Epithelial cell of umbilical artery (primary cell): ENCODE data around the gene ZSCAN12. TPM values are rescaled to one million over a fixed set of nuclear protein-coding genes. Genes with fewer than 3 reads are reported as not detected.

Experiments
- total RNA-seq: library from RNA; depleted of rRNA; stranded (reverse); fragments of >200 nt; gene quantifications from 2 replicates; pipeline ENCODE4 v1.2.3, GENCODE V29; 2014

Gene ZSCAN12
- 5.2 and 6.8 TPM in 2 replicates for total RNA-seq

DNA sequence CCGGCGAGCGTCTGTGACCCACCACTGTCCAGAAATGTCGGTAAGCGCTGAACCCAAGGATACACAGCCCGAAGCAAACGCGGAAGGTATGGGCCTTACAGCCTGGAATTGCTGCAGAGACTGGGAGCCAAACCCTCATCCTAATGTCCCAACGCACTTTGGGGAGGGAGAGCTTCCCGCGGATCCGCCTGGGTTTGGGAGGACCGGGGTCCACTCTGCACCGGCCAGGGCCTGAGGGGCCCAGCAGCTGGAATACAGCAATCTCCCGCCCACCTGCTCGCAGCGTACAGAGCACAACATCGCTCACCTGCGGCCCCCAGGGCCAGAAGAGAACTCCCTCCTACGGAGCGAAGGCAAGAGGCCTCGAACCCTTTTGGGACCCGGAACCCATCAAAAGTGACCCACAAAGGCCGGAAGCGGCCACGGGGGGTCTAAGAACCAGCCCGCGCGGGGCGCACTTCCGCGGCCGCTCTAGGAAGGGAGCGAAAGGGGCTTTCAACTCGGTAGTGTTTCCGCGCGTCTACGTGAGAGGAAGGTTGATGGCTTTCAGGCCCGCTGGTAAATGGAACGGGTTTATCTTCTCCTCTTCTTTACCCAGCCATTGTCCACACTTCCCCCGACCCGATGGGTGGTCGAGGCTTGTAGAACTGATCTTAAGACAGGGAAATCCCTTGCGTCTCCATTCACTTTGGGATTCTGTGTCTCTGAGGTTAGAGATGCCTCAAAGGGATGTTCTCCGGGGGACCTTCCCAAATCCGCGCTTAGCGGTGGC, at the start of gene ZSCAN12:
Gene ZSCAN12, minus strand, starts transcription at position 398 of the 772 bp plus-strand sequence. CDS start 1,342 bp downstream, outside the sequence.

GRCh38 chr6:28443112-28443773, 43.7 kb upstream of the ZSCAN12 start, which contains the start of gene ZSCAN23:
TSS of gene ZSCAN23 (minus strand) at chr6:28443491. CDS start at chr6:28436266, 7,225 bp downstream.

DNA sequence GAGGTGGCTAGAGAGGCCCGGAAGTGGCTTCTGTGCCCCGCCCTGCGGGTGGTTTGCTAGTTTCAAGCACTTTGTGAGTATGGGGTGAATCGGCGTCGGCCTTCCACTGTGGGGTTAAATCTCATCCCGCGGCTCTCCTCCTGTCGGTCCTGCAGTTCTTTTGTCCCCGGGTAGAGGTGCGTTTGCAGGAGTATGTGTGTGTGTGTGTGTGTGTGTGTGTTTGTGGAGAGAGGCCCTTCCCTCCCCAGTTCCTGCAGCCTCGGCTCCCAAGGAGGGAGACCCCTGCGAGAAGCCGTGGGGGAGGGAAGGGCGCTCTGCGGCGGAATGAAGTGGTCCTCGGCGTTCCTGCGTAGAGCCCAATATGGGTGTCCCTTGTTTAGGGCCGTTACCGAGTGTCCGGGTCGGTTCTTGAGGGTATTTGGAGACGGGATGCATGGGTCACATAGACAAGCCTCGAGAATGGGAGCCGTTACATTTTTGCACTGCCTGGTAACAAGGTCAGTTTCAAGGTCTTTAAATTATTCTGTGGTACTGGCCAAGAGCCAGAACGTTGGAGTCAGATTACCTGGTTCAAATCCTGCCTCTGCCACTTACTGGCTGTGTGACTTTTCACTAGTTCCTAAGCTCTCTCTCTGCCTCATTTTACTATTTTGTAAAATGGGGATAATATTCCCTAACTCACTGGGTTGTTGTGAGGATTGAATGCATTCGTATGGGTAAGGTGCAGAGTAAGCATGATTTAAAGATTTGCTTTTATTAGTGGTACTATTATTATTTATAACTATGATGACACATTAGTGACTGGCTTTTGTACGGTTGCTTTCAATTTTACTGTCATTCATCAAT, 49.4 kb downstream of the ZSCAN12 start, which contains the start of gene ZKSCAN3:
Gene ZKSCAN3, plus strand, starts transcription at position 56 of the 846 bp plus-strand sequence. CDS start 9,640 bp downstream, outside the sequence.

DNA sequence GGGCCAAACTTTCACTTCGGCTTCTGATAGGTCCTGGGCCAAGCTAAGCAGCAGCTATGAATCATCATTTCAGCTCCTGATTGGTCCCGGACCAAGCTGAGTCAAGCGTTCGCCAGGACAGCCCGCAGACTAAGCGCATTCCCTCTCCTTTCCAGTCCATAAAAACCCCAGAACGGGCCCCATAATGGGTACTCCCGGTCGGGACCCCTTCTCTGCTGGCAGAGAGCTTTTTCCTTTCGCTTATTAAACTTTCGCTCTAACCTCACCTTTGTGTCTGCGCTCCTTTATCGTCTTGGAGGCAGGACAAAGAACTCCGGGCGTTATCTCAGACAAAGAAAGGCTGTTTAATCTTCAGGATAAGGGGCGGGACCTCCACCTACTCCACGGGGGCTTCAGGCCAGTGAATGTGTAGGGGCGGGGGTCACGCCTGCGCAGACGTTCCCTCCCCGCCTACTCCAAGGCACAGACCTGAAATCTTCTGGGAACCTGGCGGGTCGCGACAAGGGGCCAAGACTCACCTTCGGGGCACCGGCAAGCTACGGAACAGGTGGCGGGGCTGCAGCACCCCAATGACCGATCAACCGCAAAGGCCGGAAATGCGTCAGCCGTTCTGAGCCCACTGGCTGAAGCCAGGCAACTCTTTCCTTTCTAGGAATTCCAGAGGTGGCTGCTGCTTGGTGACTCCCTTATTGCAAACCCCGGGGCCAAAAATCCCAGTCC, 63.8 kb downstream of the ZSCAN12 start, which contains the start of gene ZSCAN31:
Gene ZSCAN31, minus strand, starts transcription at position 585 of the 720 bp plus-strand sequence. CDS start 6,465 bp downstream, outside the sequence.

Other genes starting within 250 kb of the ZSCAN12 start
- gene ZSCAN9, start 174.5 kb downstream of the ZSCAN12 start, total RNA-seq, result 14.6 and 17.9 TPM in 2 replicates
- 4.7 and 5.2 TPM in 2 replicates for gene ZKSCAN4, start 147.5 kb downstream of the ZSCAN12 start, total RNA-seq
- gene NKAPL, start 140.4 kb downstream of the ZSCAN12 start, total RNA-seq, result 0.30 and 0.32 TPM in 2 replicates
- gene ZSCAN26, start 132.6 kb downstream of the ZSCAN12 start, total RNA-seq, result 10.4 and 26.1 TPM in 2 replicates
- gene PGBD1, start 118.2 kb downstream of the ZSCAN12 start, total RNA-seq, result 7.5 and 9.0 TPM in 2 replicates
- 14.3 and 15.7 TPM in 2 replicates for gene ZSCAN31, start 63.6 kb downstream of the ZSCAN12 start, total RNA-seq
- gene ZKSCAN3, start 49.8 kb downstream of the ZSCAN12 start, total RNA-seq, result 1.9 and 5.5 TPM in 2 replicates
- 0.15 and 0.97 TPM in 2 replicates for gene ZSCAN23, start 43.7 kb upstream of the ZSCAN12 start, total RNA-seq
- not detected in 2 replicates for gene GPX6, start 116.0 kb upstream of the ZSCAN12 start, total RNA-seq
- not detected in 2 replicates for gene GPX5, start 126.1 kb upstream of the ZSCAN12 start, total RNA-seq